GM21367 (cell line): ENCODE results near the gene HSF4.
A peak's percentile ranks its signal among the peaks of the same experiment; 100 is the strongest.

Experiments used
- ATAC-seq: cut with Tn5 transposase; IDR thresholded peaks from one replicate; pipeline ENCODE4 v1.9.1; 2021; ENCODE audit not compliant: unreplicated experiment

The HSF4 gene

GRCh38 chr16:67150047-67150832 lies 14.3 kb upstream of the HSF4 start:
- peak; percentile 27 for ATAC-seq

GRCh38 chr16:67150833-67151396 lies 13.6 kb upstream of the HSF4 start, which contains the start of gene B3GNT9:
TSS of gene B3GNT9 (minus strand) at chr16:67150998. CDS start at chr16:67150485, 513 bp downstream.
- ATAC-seq, result peak; percentile 38

GRCh38 chr16:67151431-67152097 lies 13.0 kb upstream of the HSF4 start:
- no peak for ATAC-seq

- ATAC-seq, result no peak
Measured at GRCh38 chr16:67154578-67155294, 9.8 kb upstream of the HSF4 start.

GRCh38 chr16:67155295-67156142 lies 9.0 kb upstream of the HSF4 start:
- ATAC-seq, result no peak

GRCh38 chr16:67156143-67156844 lies 8.3 kb upstream of the HSF4 start:
- ATAC-seq, result no peak

GRCh38 chr16:67157106-67157748 lies 7.3 kb upstream of the HSF4 start:
- no peak for ATAC-seq

- no peak for ATAC-seq
Measured at GRCh38 chr16:67157892-67158635, 6.5 kb upstream of the HSF4 start.

- peak; percentile 36 for ATAC-seq
Measured at GRCh38 chr16:67158637-67159600, 5.6 kb upstream of the HSF4 start.

GRCh38 chr16:67161595-67162058 lies 2.9 kb upstream of the HSF4 start:
- ATAC-seq, result no peak

GRCh38 chr16:67162506-67163163 lies 1.9 kb upstream of the HSF4 start:
- no peak for ATAC-seq

GRCh38 chr16:67163164-67163998 lies 1.2 kb upstream of the HSF4 start:
- ATAC-seq, result no peak

- no peak for ATAC-seq
Measured at GRCh38 chr16:67163999-67164558, 466 bp upstream of the HSF4 start.

- ATAC-seq, result no peak
Measured at GRCh38 chr16:67165121-67166078, 855 bp downstream of the HSF4 start.
